ENCODE measurements around the gene SLAMF1.

- TF ChIP-seq ZNF274 (IDR thresholded peaks at IDR 0.05; ENCODE audit: low read depth, low read length) (no peak), SUZ12 (IDR thresholded peaks at IDR 0.05; ENCODE audit: extremely low read depth, insufficient read depth, insufficient read length) (no peak)
Observed at GRCh38 chr1:160576390-160576789, 70.5 kb downstream of the SLAMF1 start.

Measured in NT2/D1 (cell line).